ENCODE data around the gene IFNG-AS1. TPM values are rescaled to one million over a fixed set of nuclear protein-coding genes. Genes with fewer than 3 reads are reported as not detected.

Gene IFNG-AS1
- total RNA-seq, 6 experiments from 2014 or later = not detected

- no peak for DNase-seq
- H3K4me1 Mint-ChIP-seq (ENCODE audit: low read depth) = peaks cover 6% of the 10 kb centered on the region
- no peaks in the 10 kb centered on the region for H3K36me3 Mint-ChIP-seq (ENCODE audit: low read depth)
- no peaks in the 10 kb centered on the region for H3K9me3 Mint-ChIP-seq
- H3K27me3 Mint-ChIP-seq (ENCODE audit: insufficient read depth) = peaks cover 5% of the 10 kb centered on the region; the same call in 1 of the 2 replicates
- no peak overlapping the region for H3K27ac Mint-ChIP-seq
- TF ChIP-seq, protein P1, sequence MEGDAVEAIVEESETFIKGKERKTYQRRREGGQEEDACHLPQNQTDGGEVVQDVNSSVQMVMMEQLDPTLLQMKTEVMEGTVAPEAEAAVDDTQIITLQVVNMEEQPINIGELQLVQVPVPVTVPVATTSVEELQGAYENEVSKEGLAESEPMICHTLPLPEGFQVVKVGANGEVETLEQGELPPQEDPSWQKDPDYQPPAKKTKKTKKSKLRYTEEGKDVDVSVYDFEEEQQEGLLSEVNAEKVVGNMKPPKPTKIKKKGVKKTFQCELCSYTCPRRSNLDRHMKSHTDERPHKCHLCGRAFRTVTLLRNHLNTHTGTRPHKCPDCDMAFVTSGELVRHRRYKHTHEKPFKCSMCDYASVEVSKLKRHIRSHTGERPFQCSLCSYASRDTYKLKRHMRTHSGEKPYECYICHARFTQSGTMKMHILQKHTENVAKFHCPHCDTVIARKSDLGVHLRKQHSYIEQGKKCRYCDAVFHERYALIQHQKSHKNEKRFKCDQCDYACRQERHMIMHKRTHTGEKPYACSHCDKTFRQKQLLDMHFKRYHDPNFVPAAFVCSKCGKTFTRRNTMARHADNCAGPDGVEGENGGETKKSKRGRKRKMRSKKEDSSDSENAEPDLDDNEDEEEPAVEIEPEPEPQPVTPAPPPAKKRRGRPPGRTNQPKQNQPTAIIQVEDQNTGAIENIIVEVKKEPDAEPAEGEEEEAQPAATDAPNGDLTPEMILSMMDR (IDR thresholded peaks at IDR 0.05) = no peak
- H3K4me3 Mint-ChIP-seq = no peak overlapping the region
Measured at GRCh38 chr12:67964456-67964855, 24.8 kb upstream of the IFNG-AS1 start.

DNA sequence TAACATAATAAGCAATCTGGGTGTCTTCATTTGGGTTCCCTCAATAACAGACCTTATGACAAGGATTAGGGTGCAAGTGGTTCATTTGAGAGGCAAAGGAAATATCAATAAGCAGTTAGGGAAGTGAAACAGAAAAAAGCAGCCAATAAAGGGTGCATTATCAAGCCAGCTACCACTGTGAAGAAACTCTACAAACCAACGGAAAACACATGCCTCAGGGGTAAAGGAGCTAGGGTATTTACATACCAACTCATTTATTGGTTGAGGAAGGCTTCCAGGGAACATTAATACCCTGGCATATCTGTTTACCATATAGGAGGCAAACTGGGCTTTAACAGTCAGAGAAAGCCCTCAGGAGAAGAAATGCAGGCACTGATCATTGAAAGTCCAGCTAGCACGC lies 22.7 kb upstream of the IFNG-AS1 start:
- Mint-ChIP-seq H3K4me1 (ENCODE audit: low read depth) (peaks cover 6% of the 10 kb centered on the region), H3K9me3 (no peaks in the 10 kb centered on the region)

GRCh38 chr12:67968321-67968720 lies 20.9 kb upstream of the IFNG-AS1 start:
- H3K9me3 Mint-ChIP-seq = no peaks in the 10 kb centered on the region
- no peak overlapping the region for H3K4me3 Mint-ChIP-seq
- TF ChIP-seq, protein P1 (IDR thresholded peaks at IDR 0.05) = no peak
- H3K27ac Mint-ChIP-seq = no peak overlapping the region
- H3K36me3 Mint-ChIP-seq (ENCODE audit: low read depth) = no peaks in the 10 kb centered on the region
- H3K27me3 Mint-ChIP-seq (ENCODE audit: insufficient read depth) = peaks cover 5% of the 10 kb centered on the region; the same call in 1 of the 2 replicates
- H3K4me1 Mint-ChIP-seq (ENCODE audit: low read depth) = peaks cover 6% of the 10 kb centered on the region
- DNase-seq = no peak

More for the DNA sequence above, 22.7 kb upstream of the IFNG-AS1 start:
- Mint-ChIP-seq H3K36me3 (ENCODE audit: low read depth) (no peaks in the 10 kb centered on the region), H3K27ac (no peak overlapping the region), H3K27me3 (ENCODE audit: insufficient read depth) (peaks cover 5% of the 10 kb centered on the region; the same call in 1 of the 2 replicates), H3K4me3 (no peak overlapping the region)
- TF ChIP-seq, protein P1 (IDR thresholded peaks at IDR 0.05) = no peak
- DNase-seq = no peak

GRCh38 chr12:67968725-67969124 lies 20.5 kb upstream of the IFNG-AS1 start:
- Mint-ChIP-seq H3K27me3 (ENCODE audit: insufficient read depth) (peaks cover 5% of the 10 kb centered on the region; the same call in 1 of the 2 replicates), H3K9me3 (no peaks in the 10 kb centered on the region), H3K27ac (no peak overlapping the region), H3K36me3 (ENCODE audit: low read depth) (no peaks in the 10 kb centered on the region), H3K4me3 (no peak overlapping the region), H3K4me1 (ENCODE audit: low read depth) (peaks cover 6% of the 10 kb centered on the region)
- DNase-seq = no peak
- TF ChIP-seq, protein P1 (IDR thresholded peaks at IDR 0.05) = no peak

DNA sequence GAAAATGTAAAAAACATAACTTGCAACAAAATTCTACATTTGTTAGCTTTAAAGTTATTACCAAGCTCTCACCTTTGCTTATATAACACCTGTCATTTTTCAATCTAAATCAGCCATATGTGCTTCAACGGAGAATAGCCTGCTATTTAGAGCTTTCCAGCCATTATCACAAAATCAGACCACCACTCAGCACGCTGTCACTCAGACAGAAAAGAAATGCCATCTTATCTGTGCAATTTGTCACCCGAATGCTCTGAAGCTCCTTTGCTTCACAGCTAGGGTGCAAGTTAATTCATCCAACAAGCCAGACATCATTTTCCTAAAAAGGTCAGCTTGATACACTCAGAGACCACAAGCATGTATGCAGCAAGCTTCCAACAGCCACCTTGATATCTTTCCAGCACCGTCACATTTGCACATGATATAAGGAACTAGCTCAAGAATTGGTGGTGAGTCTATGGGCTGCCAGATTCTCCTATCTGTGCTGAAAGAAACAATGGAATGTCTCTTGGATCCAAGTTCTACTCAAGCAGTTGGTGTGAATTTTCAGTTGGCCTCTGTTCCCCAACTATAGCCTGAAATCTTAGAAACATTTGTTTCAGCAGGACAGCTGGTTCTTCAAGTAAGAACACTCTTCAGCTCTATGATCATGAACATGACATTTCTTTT lies 20.0 kb upstream of the IFNG-AS1 start:
- H3K27ac Mint-ChIP-seq = no peak overlapping the region
- no peaks in the 10 kb centered on the region for H3K36me3 Mint-ChIP-seq (ENCODE audit: low read depth)

More for the DNA sequence above, 20.0 kb upstream of the IFNG-AS1 start:
- no peak for DNase-seq
- H3K9me3 Mint-ChIP-seq = no peaks in the 10 kb centered on the region
- H3K27me3 Mint-ChIP-seq (ENCODE audit: insufficient read depth) = peaks cover 7% of the 10 kb centered on the region; the same call in 1 of the 2 replicates
- no peak overlapping the region for H3K4me3 Mint-ChIP-seq
- TF ChIP-seq, protein P1 (IDR thresholded peaks at IDR 0.05) = no peak
- H3K4me1 Mint-ChIP-seq (ENCODE audit: low read depth) = peaks cover 6% of the 10 kb centered on the region
